DOHH2 (cell line): ENCODE results near the gene PAPSS2.

Experiments used
- CTCF ChIP-seq: fragments of 200-600 bp; sonication (generic); IDR thresholded peaks from one replicate; pipeline ENCODE4 v1.5.1; 2014; ENCODE audit warnings: antibody characterized with exemption, mild to moderate bottlenecking, low read depth, low read length; ENCODE audit not compliant: poor library complexity, severe bottlenecking
- EZH2phosphoT487 ChIP-seq: fragments of 200-600 bp; sonication (generic); IDR thresholded peaks from 2 replicates; pipeline ENCODE4 v1.6.1; 2017; ENCODE audit warnings: borderline replicate concordance, mild to moderate bottlenecking, antibody characterized with exemption, low read length, moderate library complexity, mixed read lengths

- TF ChIP-seq CTCF (no peak), EZH2phosphoT487 (no peak)
These were observed 35.4 kb downstream of the PAPSS2 start for GRCh38 chr10:87695074-87695473.
